HuH-7.5 (cell line): Measurements from ENCODE around the gene REPIN1.
"Not testable (repeated sequence)": the region's sequence is repeated elsewhere in the genome, so short reads cannot be mapped to it uniquely, and the experiment has no call there.

Source experiments
- DNase-seq: peaks from one replicate; pipeline ENCODE4 v3.0.0; 2011; ENCODE audit warnings: low spot score

The REPIN1 gene

DNA sequence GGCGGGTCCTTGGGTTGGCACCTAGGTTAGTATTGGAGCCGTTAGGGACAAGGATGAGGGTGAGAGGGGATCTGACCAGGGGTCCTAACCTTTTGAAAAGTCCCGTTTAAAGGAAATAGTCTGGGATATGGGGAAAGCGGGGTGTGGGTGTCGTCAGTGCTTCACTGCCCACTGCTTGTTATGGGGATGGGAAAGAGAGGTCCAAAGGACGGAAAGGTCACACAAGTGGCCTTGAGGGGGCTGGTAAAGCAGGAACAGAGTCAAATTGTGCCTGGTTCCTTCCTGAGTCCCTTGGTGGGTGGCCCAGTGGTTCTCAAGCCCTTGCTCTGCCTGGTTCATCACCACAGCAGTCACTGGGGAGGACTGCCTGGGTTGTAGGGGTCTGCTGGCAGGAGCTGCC is 7.9 kb downstream of the REPIN1 start:
- no peak for DNase-seq

GRCh38 chr7:150377196-150377595 is 8.6 kb downstream of the REPIN1 start:
- no peak for DNase-seq

DNA sequence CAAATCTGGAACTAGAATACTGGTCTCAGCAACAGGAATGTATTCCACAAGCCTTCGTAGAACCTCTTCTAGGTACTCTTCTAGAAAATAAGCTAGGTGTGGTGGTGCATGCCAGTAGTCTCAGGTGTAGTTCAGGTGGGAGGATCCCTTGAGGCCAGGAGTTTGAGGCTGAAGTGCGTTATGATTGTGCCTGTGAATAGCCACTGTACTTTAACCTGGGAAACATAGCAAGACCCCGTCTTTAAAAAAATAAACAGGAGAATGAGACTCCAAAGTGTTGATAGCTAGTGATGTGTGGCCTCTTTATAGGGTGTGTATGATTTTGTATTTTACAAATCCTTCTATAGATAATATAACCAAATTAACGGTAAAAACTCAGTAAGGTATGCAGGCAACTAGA is 9.0 kb downstream of the REPIN1 start:
- no peak for DNase-seq

GRCh38 chr7:150378115-150378852 is 9.7 kb downstream of the REPIN1 start:
- peak; percentile 72 for DNase-seq

DNA sequence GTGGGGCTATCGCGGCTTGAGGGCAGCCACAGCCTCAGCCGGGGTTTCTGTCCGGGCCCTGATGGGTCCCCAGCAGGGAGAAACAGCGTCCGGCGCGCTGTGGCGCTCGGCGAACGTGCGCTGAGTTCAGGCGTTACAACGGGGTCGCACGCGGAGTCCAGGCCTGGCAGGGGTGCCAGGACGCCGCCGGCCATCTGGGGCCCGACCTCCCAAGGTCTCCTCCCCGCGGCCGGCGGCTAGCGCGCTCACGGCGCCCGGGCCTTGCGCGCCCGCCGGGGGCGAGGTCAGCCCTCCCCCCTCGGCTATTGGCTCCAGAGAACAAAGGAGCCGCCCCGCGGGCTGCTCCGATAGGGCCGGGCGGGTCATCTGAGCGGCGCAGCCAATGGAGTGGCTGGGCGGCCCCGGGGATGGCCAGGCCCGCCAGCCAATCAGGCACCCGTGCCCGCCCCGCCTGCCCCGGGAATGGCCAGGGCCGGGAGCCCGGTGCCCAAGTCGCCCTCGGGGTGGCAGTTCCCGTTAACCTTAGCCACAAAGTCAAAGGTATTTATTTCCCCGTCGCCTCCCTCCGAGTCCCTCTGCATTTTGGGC is 10.3 kb downstream of the REPIN1 start, which contains the start of gene ZNF775:
Gene ZNF775 (plus strand): TSS at position 478 of the 588 bp plus-strand sequence. CDS start 9,141 bp downstream, outside the sequence.
- peak; percentile 99 for DNase-seq

DNA sequence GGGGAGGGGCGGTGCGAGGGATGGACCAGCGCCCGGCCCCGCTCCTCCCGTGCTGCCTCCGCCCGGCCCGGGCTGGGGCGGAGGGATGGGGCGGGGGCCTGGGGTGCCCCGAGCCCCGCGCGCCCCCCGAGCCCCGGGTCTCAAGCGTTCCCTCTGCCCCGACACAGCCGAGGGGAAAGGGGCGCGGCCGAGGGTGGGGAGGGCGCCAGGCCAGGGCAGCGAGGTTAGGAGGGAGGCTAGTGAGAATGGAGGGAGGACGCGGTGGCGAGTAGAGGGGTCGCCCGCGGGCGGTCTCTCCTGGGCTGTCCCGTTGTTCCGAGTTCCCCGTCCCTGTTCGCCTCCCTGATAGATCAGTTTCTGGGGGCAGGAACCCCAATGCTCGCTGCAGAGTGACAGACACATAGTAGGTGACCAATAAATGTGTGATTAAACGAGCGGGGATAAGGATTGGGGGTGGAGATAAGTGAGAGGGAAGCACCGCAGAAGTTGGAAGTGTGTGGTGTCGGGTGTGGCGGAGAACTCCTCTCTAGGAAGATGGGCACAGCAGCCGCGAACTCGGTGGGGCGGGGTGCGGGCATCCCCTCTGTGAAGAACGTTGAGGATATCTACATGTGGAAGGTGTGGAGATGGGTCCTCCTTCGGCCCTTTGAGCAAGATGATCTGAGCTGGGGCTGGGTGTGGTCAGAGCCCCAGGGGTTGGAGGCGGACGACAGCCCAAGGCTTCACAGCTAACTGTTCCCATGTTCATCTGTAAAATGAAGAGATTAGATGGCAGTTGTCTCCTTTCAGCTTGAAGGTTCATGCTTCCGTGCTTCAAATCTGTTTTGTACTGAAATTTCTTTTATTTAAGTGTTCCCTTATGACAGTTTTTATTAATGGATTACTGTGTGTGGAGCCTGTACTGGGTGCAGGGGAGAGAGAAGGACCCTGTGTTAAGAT is 11.1 kb downstream of the REPIN1 start:
- DNase-seq = peak; percentile 47

DNA sequence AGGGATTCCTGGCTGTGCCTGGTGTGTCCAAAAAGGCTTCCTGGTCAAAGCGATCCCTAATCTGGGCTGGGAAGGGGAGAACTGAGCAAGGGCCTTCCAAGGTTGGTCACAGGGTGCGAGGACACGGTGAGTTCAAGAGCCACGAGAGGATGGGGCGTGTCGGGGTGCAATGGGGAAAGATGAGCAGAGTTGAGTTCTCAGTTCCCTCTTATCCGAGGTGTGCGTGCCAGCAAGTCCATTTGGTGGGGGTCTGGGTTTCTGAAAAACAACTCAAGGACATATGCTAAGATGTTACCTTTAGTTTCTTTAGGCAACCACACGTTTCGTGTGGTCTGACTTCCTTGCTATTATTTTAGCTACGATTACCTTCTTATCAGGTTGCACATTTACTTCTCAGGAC is 11.8 kb downstream of the REPIN1 start:
- no peak for DNase-seq

DNA sequence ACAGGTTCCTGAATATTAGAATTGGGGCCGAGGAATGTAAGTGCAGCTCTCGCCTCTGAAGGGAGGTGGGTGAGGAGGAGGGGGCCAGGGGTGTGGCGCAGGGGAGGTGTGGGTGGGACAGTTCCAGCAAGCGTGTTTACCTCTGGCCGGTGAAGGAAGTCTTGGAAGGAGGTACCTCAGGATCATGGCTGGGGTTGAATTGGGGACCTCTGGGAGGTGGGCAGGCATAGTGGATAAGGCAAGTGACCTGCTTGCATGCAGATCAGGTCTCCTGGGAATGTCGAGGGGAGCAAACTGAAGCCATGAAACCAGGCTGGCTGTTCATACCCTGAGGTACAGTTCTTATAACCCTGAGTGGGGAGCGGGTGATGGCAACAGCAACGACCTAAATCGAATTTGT is 12.5 kb downstream of the REPIN1 start:
- no peak for DNase-seq

DNA sequence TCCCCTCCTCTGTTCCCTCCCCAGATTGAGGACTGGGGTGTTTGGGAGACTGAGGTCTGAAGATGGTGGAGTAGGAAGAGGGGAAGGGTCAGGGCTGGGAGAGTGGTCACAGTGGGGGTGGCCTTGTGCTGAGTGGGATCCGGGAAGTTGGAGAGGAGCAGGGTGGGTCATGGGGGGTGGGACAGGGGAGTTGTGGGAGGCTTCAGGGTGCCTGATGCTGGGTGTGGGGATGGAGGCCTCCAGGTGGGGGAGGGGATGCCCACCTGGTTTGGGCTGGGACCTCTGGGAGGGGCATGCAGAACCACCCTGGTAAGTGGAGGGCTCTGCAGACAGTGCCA is 13.1 kb downstream of the REPIN1 start:
- no peak for DNase-seq

DNA sequence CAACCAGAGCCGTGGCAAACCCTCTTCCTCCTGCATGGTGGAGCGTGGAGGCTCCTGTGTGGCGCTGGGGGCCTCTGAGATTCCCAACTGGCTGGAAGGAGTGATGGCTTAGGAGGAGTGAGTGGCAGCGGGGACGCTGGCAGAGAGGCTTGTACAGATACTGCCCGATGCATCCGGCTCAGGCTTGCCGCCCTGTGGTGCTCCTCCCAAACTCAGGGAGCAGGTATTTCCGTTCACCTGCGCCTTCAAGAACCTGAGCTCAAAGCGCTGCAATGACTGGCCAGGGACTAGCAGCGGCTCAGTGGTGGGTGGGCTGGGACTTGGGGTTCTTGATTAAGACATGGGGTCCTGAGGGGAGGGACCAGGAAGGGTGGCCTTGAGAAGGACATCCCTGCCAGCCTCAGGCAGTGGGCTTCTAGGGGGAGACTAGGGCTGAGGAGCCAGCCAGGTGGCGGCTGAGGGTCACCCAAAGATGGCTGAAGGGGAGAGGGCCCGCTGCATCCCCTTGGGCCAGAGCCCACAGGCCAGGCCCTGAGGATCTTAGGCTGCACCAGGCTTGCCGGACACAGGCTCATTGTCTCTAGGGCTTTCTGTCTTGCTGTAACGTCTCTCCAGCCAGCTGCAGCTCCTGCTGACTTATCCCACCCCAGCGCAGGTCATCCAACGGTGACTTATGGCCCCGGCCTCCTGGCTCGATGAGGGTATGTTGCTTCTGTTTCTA is 13.7 kb downstream of the REPIN1 start:
- DNase-seq = no peak

- no peak for DNase-seq
Measured at GRCh38 chr7:150382844-150383225, 14.2 kb downstream of the REPIN1 start.

DNA sequence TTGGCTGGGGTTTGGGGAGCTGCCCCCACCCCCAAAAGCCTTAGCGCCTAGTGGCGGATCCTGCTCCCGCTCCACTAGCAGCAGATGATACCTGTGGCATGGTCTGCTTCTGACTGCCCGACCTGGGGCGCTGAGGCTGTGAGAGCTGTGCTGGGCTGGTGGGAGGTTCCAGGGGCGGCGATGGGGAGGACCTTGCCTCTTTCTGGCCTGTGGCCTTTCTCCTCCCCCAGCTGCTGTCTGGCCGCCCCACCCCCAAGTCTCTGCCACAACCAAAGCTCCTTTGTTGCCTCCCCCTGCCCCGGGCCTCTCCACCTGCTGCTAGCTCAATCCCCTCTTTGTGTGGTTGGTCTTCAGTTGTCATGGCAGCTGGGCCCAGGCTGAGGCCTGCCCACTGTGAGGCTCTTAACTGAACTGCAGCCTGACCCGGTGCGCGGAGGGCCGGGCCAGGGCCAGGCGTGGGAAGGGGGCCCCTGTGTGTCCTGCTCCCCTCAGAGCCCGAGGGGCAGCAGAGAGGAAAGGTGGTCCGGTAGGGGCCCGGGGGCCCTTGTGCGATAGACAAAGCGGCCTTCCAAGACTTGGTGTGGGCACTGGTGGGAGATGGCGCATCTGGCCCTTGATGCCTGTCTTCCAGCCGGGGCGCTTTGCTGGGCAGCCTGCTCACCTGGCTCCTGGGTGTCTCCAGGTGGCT is 15.2 kb downstream of the REPIN1 start:
- DNase-seq = no peak

DNA sequence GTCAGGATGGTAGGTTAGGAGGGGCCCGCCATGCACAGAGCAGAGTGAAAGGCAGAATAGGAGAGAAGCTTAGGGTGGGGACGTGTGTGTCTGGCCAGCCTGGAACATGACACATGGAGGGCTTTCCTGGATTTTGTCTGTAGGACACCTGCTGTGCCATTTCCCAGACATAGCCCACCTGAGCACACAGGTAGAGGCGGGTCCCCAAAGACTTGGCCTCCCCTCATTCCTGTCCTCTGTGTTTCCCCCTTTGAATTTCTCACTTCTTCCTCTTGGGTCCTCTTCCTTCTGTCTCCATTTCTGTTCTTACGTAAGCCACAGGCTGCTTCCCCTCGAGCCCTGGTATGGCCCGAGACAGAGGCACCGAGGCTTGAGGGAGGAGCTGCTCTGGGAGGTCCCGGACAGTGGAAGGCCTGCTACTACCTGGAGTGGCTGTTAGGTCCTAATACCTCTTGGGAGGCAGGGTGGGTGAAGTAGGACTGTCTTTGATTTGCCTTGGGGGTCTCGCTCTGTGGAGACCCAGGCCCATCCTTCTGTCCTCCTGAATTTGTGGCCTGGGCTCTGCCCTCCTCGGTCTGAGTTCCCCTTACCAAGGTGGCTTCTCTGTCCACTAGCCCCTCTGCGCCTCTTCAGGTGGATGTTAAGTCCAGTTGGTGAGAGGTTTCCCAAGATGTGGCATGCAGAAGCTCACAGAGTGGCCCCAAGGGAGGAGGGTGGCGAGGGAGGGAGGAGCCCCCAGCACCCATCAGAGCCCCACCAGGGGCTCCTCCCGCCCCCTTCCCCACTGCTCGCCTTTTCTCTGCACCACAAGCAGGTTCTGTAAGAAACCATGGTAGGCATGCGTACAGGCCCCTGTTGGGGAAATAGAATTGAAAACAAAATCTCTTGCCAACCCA is 16.0 kb downstream of the REPIN1 start:
- DNase-seq = no peak

DNA sequence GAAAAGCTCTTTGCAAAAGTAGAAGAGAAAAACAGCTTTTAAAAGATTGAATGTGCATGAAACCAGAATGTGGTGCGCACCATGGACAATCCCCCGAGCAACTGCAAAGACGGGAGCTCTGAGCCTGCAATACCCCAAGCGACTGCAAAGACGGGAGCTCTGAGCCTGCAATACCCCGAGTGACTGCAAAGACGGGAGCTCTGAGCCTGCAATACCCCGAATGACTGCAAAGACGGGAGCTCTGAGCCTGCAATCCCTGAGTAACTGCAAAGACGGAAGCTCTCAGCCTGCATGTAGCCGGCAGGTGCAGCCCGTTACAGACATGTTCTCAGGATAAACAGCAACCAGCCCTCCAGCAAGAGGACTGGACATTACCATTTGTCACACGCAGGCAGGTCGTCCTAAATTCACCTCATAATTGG is 16.7 kb downstream of the REPIN1 start:
- no peak for DNase-seq

- DNase-seq = not testable (repeated sequence)
Measured at GRCh38 chr7:150385884-150386283, 17.3 kb downstream of the REPIN1 start.

GRCh38 chr7:150388306-150388705 is 19.7 kb downstream of the REPIN1 start:
- DNase-seq = no peak

DNA sequence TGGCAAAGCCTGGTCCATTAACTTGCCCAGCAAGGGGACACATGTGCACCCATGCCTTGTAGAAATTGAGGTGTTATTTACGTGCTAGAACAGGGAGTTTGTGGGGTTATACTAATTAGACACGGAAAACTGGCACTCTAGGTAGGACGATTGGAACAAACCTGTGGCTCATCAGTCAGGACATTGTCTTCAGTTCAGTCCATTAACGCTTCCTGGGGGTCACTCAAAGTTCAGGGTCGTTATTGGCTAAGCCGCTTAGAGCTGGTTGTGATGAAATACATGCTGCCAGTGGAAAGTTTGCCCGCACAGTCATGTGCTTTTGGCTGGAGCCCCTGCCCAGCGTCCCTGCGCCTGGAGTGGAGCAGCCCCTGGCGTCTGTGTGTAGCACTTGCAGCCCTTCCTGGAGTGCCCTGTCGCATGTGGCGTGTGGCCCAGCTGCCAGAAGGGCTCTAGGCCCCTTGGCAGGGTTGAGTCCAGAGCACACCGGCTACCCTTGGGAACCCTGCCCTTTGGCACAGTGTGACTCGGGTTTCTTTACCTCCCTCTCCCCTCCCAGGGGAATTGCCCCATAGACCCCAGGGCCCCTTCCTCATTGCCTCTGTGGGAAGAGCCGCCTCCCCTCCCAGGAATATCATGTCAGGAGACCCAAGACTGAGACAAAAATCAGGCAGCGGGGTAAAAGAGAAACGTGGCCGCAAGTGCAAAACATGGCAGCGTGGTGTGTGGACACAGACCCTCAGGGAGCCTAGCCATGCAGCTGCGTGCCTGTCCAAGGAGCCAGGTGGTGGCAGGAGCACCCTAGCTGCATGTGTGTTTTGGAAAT is 20.3 kb downstream of the REPIN1 start:
- DNase-seq = no peak

DNA sequence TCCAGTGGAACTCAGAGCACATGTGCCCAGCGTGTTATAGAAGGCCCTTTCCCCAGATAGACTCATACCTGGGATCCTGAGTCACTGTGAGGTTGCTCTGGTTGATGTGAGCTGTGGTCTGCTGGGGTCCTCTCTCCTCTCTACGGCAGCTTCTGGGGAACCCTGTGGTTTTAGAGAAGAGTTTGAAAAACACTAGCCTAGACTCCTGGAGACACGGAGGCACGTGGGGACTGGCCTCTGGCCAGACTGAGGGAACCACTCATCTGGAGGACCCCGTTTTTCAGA is 20.9 kb downstream of the REPIN1 start:
- DNase-seq = no peak

GRCh38 chr7:150390205-150390604 is 21.6 kb downstream of the REPIN1 start:
- DNase-seq = no peak

DNA sequence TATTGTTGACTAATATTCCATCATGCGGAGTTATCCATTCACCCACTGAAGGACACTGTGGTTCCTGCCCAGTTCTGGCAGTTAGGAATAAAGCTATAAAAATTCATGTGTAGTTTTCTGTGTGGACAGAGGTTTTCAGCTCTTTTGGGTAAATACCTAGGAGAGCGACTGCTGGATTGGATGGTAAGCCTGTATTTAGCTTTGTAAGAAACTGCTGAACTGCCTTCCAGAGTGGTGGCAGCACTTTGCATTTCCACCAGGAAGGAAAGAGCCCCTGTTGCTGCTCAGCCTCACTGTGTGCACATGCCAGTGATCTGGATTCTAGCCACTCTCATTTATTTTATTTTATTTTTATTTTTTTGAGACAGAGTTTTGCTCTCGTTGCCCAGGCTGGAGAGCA is 24.7 kb downstream of the REPIN1 start:
- no peak for DNase-seq
